Gastrocnemius medialis (tissue), 4 donors: Measurements from ENCODE around the gene PLSCR3. TPM values are rescaled to one million over a fixed set of nuclear protein-coding genes. Genes with fewer than 3 reads are reported as not detected.

Source experiments
- ATAC-seq, 2 donors: fragments of 150-250 bp; one replicate each; pipeline ENCODE4 v1.9.1; 2016
- DNase-seq, 2 donors: peaks; one replicate each; pipeline ENCODE4 v3.0.0-alpha.2; 2019
- H3K27ac ChIP-seq, 4 donors: fragments of 200-600 bp; sonication (generic); 1 replicate in 1 of 4; 2 replicates in 3 of 4; pipeline ENCODE4 v1.5.1; 2016 to 2018; ENCODE audit warnings: mild to moderate bottlenecking in 2 of 4, moderate library complexity in 1 of 4
- H3K27me3 ChIP-seq, 3 donors: fragments of 200-600 bp; sonication (generic) in 2 of 3; 1 replicate in 1 of 3; 2 replicates in 2 of 3; pipeline versions ENCODE4 v1.5.1 to v1.6.0; 2016 to 2019; ENCODE audit warnings: mild to moderate bottlenecking in 1 of 3, moderate library complexity in 1 of 3
- H3K36me3 ChIP-seq, 2 donors: fragments of 200-600 bp; sonication (generic) in 1 of 2; one replicate each; pipeline ENCODE4 v1.5.1; 2017 to 2018
- H3K4me1 ChIP-seq, 2 donors: fragments of 200-600 bp; sonication (generic) in 1 of 2; one replicate each; pipeline ENCODE4 v1.5.1; 2016 to 2017; ENCODE audit warnings: mild to moderate bottlenecking in 2 of 2
- H3K4me3 ChIP-seq, 4 donors: fragments of 200-600 bp; sonication (generic) in 3 of 4; 1 replicate in 1 of 4; 2 replicates in 3 of 4; pipeline ENCODE4 v1.5.1; 2016 to 2019; ENCODE audit warnings: mild to moderate bottlenecking in 2 of 4
- H3K9me3 ChIP-seq, 3 donors: fragments of 200-600 bp; sonication (generic) in 2 of 3; 1 replicate in 1 of 3; 2 replicates in 2 of 3; pipeline ENCODE4 v1.5.1; 2016 to 2019
- CTCF ChIP-seq, 5 experiments: fragments of 450-650 bp in 3 of 5; fragments of 200-600 bp in 2 of 5; sonication (generic) in 2 of 5; IDR thresholded peaks in 4 of 5; conservative IDR thresholded peaks in 1 of 5; 1 replicate in 4 of 5; 2 replicates in 1 of 5; pipeline ENCODE4 v1.5.1; 2016 to 2019; ENCODE audit warnings: antibody characterized with exemption in 5 of 5, mild to moderate bottlenecking in 3 of 5, moderate library complexity in 3 of 5
- POLR2A ChIP-seq, 2 donors: fragments of 450-650 bp; IDR thresholded peaks; one replicate each; pipeline ENCODE4 v1.6.1; 2017; ENCODE audit warnings: antibody characterized with exemption in 2 of 2, mild to moderate bottlenecking in 2 of 2, moderate library complexity in 2 of 2
- in situ Hi-C, 4 donors: fragments of 200-750 bp; cut with MboI; loops; one replicate each; pipeline versions ENCODE4 v1.15.0 to v1.8.0; 2017; ENCODE audit warnings: low sequenced_read_pairs in 4 of 4
- intact Hi-C: fragments of 100-400 bp; cut with DNase I; formaldehyde crosslinking; loops from one replicate; pipeline ENCODE4 v1.15.1; 2023; ENCODE audit warnings: low total_unique reads
- total RNA-seq, 4 donors: library from RNA; depleted of rRNA; stranded (reverse); fragments of >200 nt; gene quantifications; one replicate each; pipeline versions ENCODE4 v1.1.0 to v1.2.3, GENCODE V29; 2016

PLSCR3 gene
- total RNA-seq, 4 donors from 2014 or later, result 8.9 to 20.3 (median 14.4) TPM

- Histone ChIP-seq H3K36me3 (no peaks in the 10 kb centered on the region), H3K4me3 (no peak within 1 kb of the TSS), H3K27ac (no peak within 1 kb of the TSS), H3K9me3 (no peaks in the 10 kb centered on the region), H3K27me3 (no peaks in the 10 kb centered on the region), H3K4me1 (no peaks in the 10 kb centered on the region)
- in situ Hi-C loops (no loop called here), intact Hi-C loops (no loop called here)
- TF ChIP-seq CTCF (IDR thresholded peaks at IDR 0.05 in 4 of 5, conservative IDR thresholded peaks at IDR 0.05 in 1 of 5) (no peak), POLR2A (IDR thresholded peaks at IDR 0.05) (no peak)
- ATAC-seq (no peak), DNase-seq (no peak)
Observed at GRCh38 chr17:7419819-7420610, 25.7 kb upstream of the PLSCR3 start, which contains the start of gene SPEM1. Gene SPEM1 (plus strand): TSS chr17:7420324. CDS start chr17:7420385, 61 bp downstream.

GRCh38 chr17:7418472-7419152 lies 24.3 kb upstream of the PLSCR3 start:
- Histone ChIP-seq H3K4me1 (no peaks in the 10 kb centered on the region), H3K4me3 (no peak overlapping the region), H3K9me3 (no peaks in the 10 kb centered on the region), H3K36me3 (no peaks in the 10 kb centered on the region), H3K27ac (no peak overlapping the region), H3K27me3 (no peaks in the 10 kb centered on the region)
- DNase-seq, result no peak
- ATAC-seq, result no peak
- intact Hi-C loops, result no loop called here
- no peak for TF ChIP-seq POLR2A (IDR thresholded peaks at IDR 0.05)
- no peak for TF ChIP-seq CTCF (IDR thresholded peaks at IDR 0.05 in 4 of 5, conservative IDR thresholded peaks at IDR 0.05 in 1 of 5)
- in situ Hi-C loops, result no loop called here

- no peak for TF ChIP-seq POLR2A (IDR thresholded peaks at IDR 0.05)
- no peak for TF ChIP-seq CTCF (IDR thresholded peaks at IDR 0.05 in 4 of 5, conservative IDR thresholded peaks at IDR 0.05 in 1 of 5)
- DNase-seq, result no peak
Observed at GRCh38 chr17:7417056-7417655, 22.8 kb upstream of the PLSCR3 start.

GRCh38 chr17:7416323-7416722 lies 22.0 kb upstream of the PLSCR3 start:
- no peaks in the 10 kb centered on the region for H3K9me3 ChIP-seq
- no peaks in the 10 kb centered on the region for H3K36me3 ChIP-seq
- DNase-seq (no peak), ATAC-seq (no peak)
- H3K27ac ChIP-seq, result no peak overlapping the region
- no peak overlapping the region for H3K4me3 ChIP-seq
- intact Hi-C loops, result no loop called here
- no peaks in the 10 kb centered on the region for H3K27me3 ChIP-seq
- no peaks in the 10 kb centered on the region for H3K4me1 ChIP-seq
- TF ChIP-seq CTCF (IDR thresholded peaks at IDR 0.05 in 4 of 5, conservative IDR thresholded peaks at IDR 0.05 in 1 of 5) (no peak), POLR2A (IDR thresholded peaks at IDR 0.05) (no peak)
- in situ Hi-C loops, result no loop called here

More at GRCh38 chr17:7417056-7417655, 22.8 kb upstream of the PLSCR3 start:
- no peaks in the 10 kb centered on the region for H3K9me3 ChIP-seq
- no peak overlapping the region for H3K27ac ChIP-seq
- H3K27me3 ChIP-seq, result no peaks in the 10 kb centered on the region
- in situ Hi-C loops (no loop called here), intact Hi-C loops (no loop called here)
- no peak overlapping the region for H3K4me3 ChIP-seq
- H3K4me1 ChIP-seq, result no peaks in the 10 kb centered on the region
- H3K36me3 ChIP-seq, result no peaks in the 10 kb centered on the region
- ATAC-seq, result no peak
